GM18502 (cell line): ENCODE results near the gene EIF2B5.

Source experiments
- ATAC-seq: cut with Tn5 transposase; IDR thresholded peaks from one replicate; pipeline ENCODE4 v1.9.1; 2021; ENCODE audit warnings: mild to moderate bottlenecking; ENCODE audit not compliant: unreplicated experiment, poor library complexity

The EIF2B5 gene

DNA sequence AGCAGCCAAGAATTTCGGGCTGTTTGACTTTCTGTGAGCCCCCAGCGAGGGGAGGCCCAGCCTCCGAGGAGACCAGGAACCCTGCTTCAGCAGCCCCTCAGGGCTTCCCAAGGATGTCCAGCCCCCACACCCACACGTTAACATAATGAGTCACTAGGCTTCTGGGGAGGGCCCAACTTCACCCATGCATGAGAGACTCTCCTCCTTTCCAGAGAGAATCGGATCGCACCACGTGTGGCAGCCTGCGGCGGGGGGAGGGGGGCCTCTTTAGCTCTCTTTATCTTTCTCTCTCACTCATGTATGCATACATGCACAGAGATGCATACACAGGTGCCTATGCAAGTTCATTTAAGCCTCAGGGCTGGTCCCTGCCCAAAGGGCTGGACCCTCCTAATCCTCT, 36.4 kb downstream of the EIF2B5 start:
- no peak for ATAC-seq

- ATAC-seq = no peak
Observed at GRCh38 chr3:184172681-184173373, 37.7 kb downstream of the EIF2B5 start.

DNA sequence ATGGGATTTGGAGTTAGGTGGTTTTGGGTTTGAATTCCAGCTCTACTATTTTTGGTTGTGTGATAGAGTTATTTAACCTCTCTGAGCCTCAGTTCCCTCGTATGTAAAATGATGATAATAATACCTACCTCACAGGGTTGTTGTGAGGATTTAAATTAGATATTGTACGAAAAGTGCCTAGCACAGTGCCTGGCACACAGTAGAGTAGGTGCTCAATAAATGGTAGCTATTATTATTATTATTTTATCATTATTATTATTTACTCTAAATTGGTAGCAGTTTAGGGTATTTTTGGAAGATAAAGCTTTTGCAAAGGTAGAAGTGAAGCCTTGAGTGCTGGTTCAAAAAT, 38.2 kb downstream of the EIF2B5 start:
- ATAC-seq = no peak

DNA sequence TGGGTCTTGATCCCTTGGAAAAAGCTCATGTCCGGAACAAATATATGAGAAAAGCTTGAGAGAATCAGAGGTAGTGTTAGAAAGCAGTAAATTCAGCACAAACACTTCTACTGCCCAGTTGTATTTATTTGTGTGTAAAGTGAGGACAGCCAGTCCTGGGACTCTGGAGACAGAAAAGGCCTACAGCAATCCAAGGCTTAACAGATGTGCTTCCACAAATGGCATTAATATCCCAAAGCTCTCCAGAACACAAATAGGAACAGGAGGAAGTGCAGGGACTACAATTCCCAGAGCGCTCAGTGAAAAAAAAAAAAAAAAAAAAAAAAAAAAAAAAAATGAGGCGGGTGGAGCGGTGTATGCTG, 39.1 kb downstream of the EIF2B5 start:
- peak; percentile 9 for ATAC-seq

DNA sequence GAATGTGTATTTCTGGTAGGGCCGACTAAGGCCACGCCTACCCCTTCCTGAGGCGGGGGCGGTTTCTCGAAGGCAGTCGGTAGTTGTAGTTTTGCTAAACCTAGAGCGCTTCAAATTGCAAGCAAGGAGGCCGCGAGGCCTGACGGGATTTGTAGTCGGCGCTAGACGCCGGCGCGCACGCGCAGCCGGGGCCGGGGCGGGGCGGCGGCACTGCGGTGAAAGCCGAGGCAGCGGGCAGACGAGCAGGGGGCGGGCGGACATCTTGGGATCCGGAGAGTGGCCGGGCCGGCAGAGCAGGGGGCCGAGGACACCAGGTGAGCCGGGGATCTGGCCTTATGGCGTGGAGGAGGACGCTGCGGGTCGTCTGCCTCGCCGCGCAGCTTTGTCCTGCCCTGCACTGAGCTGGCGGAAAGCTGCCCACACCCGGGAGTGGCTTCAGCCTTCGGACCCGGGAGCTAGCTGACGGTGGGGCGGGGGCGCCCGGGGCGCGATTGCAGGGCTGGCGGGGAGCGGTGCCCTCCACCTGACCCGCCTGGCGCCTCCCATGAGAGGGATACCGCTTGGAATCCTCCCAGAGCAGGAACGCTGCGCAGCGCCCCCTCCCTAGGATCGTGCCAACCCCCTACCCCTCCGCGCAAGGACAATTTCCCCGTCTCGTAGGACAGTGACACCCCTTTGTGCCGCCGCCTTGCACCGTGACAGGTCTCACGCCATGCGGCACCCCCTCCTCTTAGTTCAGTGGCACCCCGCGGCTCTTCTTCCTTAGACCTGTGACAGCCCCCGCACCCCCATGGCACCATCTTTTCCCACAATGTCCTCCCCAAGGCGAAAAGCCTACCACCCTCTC, 39.7 kb downstream of the EIF2B5 start, which contains the start of gene AP2M1:
AP2M1 (plus strand) TSS at position 210 of the 847 bp plus-strand sequence. CDS start 2,139 bp downstream, outside the sequence.
- ATAC-seq = peak; percentile 96

DNA sequence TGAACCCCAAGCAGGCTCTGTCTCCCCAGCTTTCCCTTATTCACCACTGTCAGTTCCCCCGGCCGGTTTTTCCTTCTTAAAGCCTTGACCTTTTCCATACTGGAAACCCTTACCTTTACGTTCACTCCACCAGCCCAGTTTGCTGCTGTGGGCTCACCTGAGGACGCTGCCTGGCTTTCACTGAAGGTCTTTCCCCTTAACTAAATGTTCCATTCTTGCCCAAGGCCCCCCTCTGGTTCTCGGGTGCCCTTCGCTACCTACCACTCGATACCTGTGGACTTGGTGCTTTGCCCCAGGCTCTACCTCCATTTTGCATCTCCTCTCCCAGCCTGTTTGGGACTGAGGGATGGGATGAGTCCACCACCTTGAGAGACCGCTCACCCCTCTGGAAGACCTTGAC, 40.3 kb downstream of the EIF2B5 start:
- ATAC-seq = no peak

DNA sequence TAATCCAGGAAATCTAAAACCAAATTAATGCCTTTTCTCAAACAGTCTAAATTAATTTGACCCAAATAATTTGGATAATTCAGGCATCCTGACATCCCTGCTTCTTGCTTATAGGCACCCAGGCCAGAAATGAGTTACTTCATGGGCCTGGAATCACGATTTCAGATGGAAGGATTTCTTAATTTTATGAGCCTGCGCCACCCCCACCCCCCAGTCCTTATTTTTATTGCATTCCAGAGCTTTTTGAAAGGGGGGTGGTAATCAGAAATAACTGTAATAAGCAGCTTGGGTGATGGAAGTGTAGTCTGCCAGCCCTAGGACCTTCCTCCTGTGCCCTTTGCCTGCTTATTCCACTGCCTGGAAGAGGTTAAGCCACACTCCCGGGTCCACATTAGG, 40.8 kb downstream of the EIF2B5 start:
- no peak for ATAC-seq

GRCh38 chr3:184176377-184177330, 41.5 kb downstream of the EIF2B5 start:
- no peak for ATAC-seq

GRCh38 chr3:184177331-184177731, 42.2 kb downstream of the EIF2B5 start:
- ATAC-seq = no peak

DNA sequence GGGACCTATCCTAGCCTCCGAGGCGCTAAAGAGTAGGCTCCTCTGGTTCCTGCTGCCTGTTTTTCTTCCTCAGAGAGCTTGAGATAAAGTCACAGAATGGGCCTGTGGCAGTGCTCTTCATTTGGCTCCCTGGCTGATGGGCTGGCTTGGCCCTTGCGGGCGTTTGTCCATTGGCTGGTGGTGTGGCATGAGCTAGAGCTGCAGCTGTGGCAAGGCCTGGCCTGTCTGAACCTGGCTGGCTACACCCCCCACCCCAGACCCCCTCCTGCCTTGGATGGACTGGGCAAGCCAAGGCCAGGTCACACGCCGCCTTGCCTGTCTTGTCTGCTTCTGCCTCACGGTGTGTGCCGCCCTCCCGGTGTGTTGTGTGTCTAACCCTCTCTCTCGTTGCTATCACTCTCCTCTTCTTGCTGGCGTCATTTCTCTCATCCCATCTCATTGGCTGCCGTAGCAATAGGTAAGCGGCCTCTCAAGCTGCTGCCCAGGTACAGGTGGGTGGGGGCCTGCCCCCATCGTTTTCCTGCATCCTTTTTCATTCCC, 42.7 kb downstream of the EIF2B5 start:
- no peak for ATAC-seq

- no peak for ATAC-seq
Observed at GRCh38 chr3:184178521-184179138, 43.5 kb downstream of the EIF2B5 start.

- ATAC-seq = no peak
Observed at GRCh38 chr3:184180165-184180564, 45.0 kb downstream of the EIF2B5 start.

GRCh38 chr3:184181596-184181995, 46.4 kb downstream of the EIF2B5 start:
- ATAC-seq = no peak

DNA sequence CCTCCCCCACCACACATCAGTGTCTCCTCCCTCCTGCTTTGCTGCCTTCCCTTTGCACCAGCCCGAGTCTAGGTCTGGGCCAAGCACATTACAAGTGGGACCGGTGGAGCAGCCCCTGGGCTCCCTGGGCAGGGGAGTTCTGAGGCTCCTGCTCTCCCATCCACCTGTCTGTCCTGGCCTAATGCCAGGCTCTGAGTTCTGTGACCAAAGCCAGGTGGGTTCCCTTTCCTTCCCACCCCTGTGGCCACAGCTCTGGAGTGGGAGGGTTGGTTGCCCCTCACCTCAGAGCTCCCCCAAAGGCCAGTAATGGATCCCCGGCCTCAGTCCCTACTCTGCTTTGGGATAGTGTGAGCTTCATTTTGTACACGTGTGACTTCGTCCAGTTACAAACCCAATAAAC, 48.5 kb downstream of the EIF2B5 start:
- ATAC-seq = no peak

DNA sequence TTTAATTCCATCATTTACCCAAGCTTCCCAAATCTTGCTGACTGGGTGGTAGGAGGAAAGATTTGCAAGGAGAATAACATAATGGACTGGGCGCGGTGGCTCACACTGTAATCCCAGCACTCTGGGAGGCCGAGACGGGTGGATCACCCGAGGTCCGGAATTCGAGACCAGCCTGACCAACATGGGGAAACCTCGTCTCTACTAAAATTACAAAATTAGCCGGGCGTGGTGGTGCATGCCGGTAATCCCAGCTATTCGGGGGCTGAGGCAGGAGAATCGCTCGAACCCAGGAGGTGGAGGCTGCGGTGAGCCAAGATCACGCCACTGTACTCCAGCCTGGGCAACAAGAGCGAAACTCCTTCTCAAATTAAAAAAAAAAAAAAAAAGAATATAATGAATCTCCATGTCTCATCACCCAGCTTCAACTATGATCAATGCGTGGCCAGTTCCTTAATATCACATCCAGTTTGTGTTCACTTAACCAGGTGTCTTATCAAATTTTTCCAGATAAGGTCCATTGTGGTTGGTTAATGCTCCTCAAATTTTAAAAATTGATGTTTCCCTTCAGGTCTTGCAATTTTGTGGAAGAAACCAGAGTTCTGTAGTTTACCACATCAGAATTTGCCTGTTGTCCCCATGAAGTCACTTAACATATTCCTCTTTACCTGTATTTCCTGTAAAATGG, 49.5 kb downstream of the EIF2B5 start:
- no peak for ATAC-seq

DNA sequence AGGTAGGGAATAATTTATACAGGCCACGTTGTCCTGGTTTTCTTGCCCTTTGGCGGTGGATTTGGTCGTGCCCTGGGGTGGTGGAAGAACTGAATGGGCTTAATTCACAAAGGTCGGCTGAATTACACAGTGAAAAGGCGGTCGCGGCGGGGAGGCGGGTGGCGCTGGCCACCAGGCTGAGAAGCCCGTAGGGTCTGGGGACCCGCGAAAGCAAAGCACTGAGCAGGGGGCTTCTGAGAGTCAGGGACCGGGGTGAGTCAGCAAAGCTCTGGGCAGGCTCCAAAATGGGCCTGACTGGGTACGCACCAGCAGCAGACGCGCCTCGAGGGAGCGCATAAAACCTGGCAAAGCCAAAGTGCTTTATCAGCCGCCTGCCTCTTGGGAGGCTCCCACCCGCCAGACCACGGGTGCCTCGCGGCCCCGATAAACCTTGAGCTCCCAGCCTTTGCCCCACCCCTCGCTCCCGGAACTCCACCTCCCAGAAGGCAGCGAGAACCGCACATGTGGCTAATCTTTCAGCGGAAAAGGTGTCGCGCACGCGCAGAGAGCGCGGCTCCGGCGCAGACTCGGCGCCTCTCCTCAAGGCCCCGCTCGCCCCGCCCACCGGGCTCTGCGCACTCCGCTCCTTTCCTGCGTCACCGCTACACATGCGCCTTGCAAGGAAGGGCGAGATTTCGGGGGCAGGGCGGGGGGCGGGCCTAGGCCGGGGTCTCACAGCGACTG, 50.5 kb downstream of the EIF2B5 start:
- peak; percentile 92 for ATAC-seq

GRCh38 chr3:184186184-184186901, 51.2 kb downstream of the EIF2B5 start, which contains the start of gene ABCF3:
ABCF3 (plus strand) TSS chr3:184186199; CDS start chr3:184186208, 9 bp downstream.
- ATAC-seq = peak; percentile 34

- no peak for ATAC-seq
Observed at GRCh38 chr3:184186902-184187207, 51.7 kb downstream of the EIF2B5 start.
